ENCODE measurements around the gene SOX6.
"Not testable (repeated sequence)": the region's sequence is repeated elsewhere in the genome, so short reads cannot be mapped to it uniquely, and the experiment has no call there.

SOX6 gene

GRCh38 chr11:16382186-16382585 lies 25.8 kb upstream of the SOX6 start:
- ChIA-PET POLR2A (no interaction called here), CTCF (interaction anchor here (0.7 to 1.5 kb wide), 3 partner anchors 15 to 139 kb away, joined by 3 to 4 read pairs (median 3); no protein-coding TSS in a partner anchor)

GRCh38 chr11:16380941-16381568 lies 24.7 kb upstream of the SOX6 start:
- ChIA-PET CTCF (no interaction called here), POLR2A (no interaction called here)
- no peak for DNase-seq (ENCODE audit: extremely low spot score)

More at GRCh38 chr11:16382186-16382585, 25.8 kb upstream of the SOX6 start:
- no peak for TF ChIP-seq CTCF (IDR thresholded peaks at IDR 0.05; ENCODE audit: control extremely low read depth, extremely low read depth, low read depth, missing control alignments)
- DNase-seq (ENCODE audit: extremely low spot score) = no peak

GRCh38 chr11:16378906-16379305 lies 22.6 kb upstream of the SOX6 start:
- ChIA-PET CTCF (no interaction called here), POLR2A (no interaction called here)
- TF ChIP-seq CTCF (IDR thresholded peaks at IDR 0.05; ENCODE audit: control extremely low read depth, extremely low read depth, low read depth, missing control alignments) = no peak
- DNase-seq (ENCODE audit: extremely low spot score) = no peak

More at GRCh38 chr11:16380941-16381568, 24.7 kb upstream of the SOX6 start:
- no peak for TF ChIP-seq CTCF (IDR thresholded peaks at IDR 0.05; ENCODE audit: control extremely low read depth, extremely low read depth, low read depth, missing control alignments)

GRCh38 chr11:16377746-16378145 lies 21.4 kb upstream of the SOX6 start:
- POLR2A ChIA-PET = no interaction called here

GRCh38 chr11:16375664-16376063 lies 19.3 kb upstream of the SOX6 start:
- CTCF ChIA-PET; POLR2A ChIA-PET; DNase-seq (ENCODE audit: extremely low spot score): not testable (repeated sequence)

More at GRCh38 chr11:16377746-16378145, 21.4 kb upstream of the SOX6 start:
- TF ChIP-seq CTCF (IDR thresholded peaks at IDR 0.05; ENCODE audit: control extremely low read depth, extremely low read depth, low read depth, missing control alignments) = no peak
- no peak for DNase-seq (ENCODE audit: extremely low spot score)
- CTCF ChIA-PET = no interaction called here

GRCh38 chr11:16373768-16374167 lies 17.4 kb upstream of the SOX6 start:
- ChIA-PET POLR2A (no interaction called here), CTCF (no interaction called here)
- no peak for TF ChIP-seq CTCF (IDR thresholded peaks at IDR 0.05; ENCODE audit: control extremely low read depth, extremely low read depth, low read depth, missing control alignments)
- DNase-seq (ENCODE audit: extremely low spot score) = no peak

- POLR2A ChIA-PET = no interaction called here
- CTCF ChIA-PET = no interaction called here
- no peak for TF ChIP-seq CTCF (IDR thresholded peaks at IDR 0.05; ENCODE audit: control extremely low read depth, extremely low read depth, low read depth, missing control alignments)
These were observed 16.0 kb upstream of the SOX6 start for GRCh38 chr11:16372355-16372754.

More at GRCh38 chr11:16372355-16372754, 16.0 kb upstream of the SOX6 start:
- DNase-seq (ENCODE audit: extremely low spot score) = no peak

All from GM10248 (cell line).